ENCODE data around the gene PPP1R11.

Gene PPP1R11

GRCh38 chr6:30062471-30063178 lies 4.4 kb upstream of the PPP1R11 start:
- FAIRE-seq, result no peak

GRCh38 chr6:30063315-30063714 lies 3.7 kb upstream of the PPP1R11 start:
- peak; percentile 23 for FAIRE-seq

- no peak for FAIRE-seq
These were observed 916 bp upstream of the PPP1R11 start for GRCh38 chr6:30066082-30066481.

GRCh38 chr6:30067460-30068139 lies 602 bp downstream of the PPP1R11 start:
- FAIRE-seq, result no peak

- no peak for FAIRE-seq
These were observed 4.3 kb downstream of the PPP1R11 start for GRCh38 chr6:30071081-30071818.

GRCh38 chr6:30071858-30072257 lies 4.9 kb downstream of the PPP1R11 start:
- no peak for FAIRE-seq

GRCh38 chr6:30073489-30074235 lies 6.7 kb downstream of the PPP1R11 start:
- no peak for FAIRE-seq

GRCh38 chr6:30074331-30075093 lies 7.5 kb downstream of the PPP1R11 start:
- no peak for FAIRE-seq

GRCh38 chr6:30075094-30075789 lies 8.2 kb downstream of the PPP1R11 start, which contains the start of gene RNF39:
RNF39 (minus strand) TSS chr6:30075769; CDS start chr6:30075585, 184 bp downstream.
- FAIRE-seq, result no peak

GRCh38 chr6:30075790-30076732 lies 9.1 kb downstream of the PPP1R11 start:
- no peak for FAIRE-seq

- FAIRE-seq, result no peak
These were observed 10.2 kb downstream of the PPP1R11 start for GRCh38 chr6:30077218-30077617.

GRCh38 chr6:30087876-30088275 lies 20.9 kb downstream of the PPP1R11 start:
- FAIRE-seq, result no peak

GRCh38 chr6:30091577-30092381 lies 24.8 kb downstream of the PPP1R11 start:
- FAIRE-seq, result no peak

GRCh38 chr6:30092852-30093543 lies 26.0 kb downstream of the PPP1R11 start:
- FAIRE-seq, result no peak

- FAIRE-seq, result no peak
These were observed 27.1 kb downstream of the PPP1R11 start for GRCh38 chr6:30093951-30094661.

- no peak for FAIRE-seq
These were observed 29.8 kb downstream of the PPP1R11 start for GRCh38 chr6:30096829-30097228.

GRCh38 chr6:30097902-30098768 lies 31.1 kb downstream of the PPP1R11 start:
- no peak for FAIRE-seq
